ENCODE data around the gene TGFB2.

TGFB2 gene

GRCh38 chr1:218328769-218329168 is 16.4 kb upstream of the TGFB2 start:
- no peak for DNase-seq (ENCODE audit: low spot score)
- ChIA-PET CTCF (interaction anchor here (0.6 to 2.9 kb wide), 3 partner anchors 738 to 1484 kb away, joined by 4 to 8 read pairs (median 7); no protein-coding TSS in a partner anchor), POLR2A (ENCODE audit: low non-redundant PET) (no interaction called here)
- no peak for TF ChIP-seq CTCF (conservative IDR thresholded peaks at IDR 0.05; ENCODE audit: low read depth)
- no peak overlapping the region for H3K27ac ChIP-seq

- ChIA-PET CTCF (interaction anchor here (0.6 to 2.9 kb wide), 7 partner anchors 10 to 1609 kb away, joined by 3 to 8 read pairs (median 4); no protein-coding TSS in a partner anchor), POLR2A (ENCODE audit: low non-redundant PET) (no interaction called here)
- peak; percentile 61 for TF ChIP-seq CTCF (conservative IDR thresholded peaks at IDR 0.05; ENCODE audit: low read depth)
- DNase-seq (ENCODE audit: low spot score): no peak
- no peak overlapping the region for H3K27ac ChIP-seq
Observed at GRCh38 chr1:218330043-218330623, 15.0 kb upstream of the TGFB2 start.

GRCh38 chr1:218332416-218332815 is 12.7 kb upstream of the TGFB2 start:
- ChIA-PET CTCF (interaction anchor here (0.7 kb wide), 1 partner anchor 476 kb away, joined by 3 read pairs; no protein-coding TSS in a partner anchor), POLR2A (ENCODE audit: low non-redundant PET) (no interaction called here)
- no peak for DNase-seq (ENCODE audit: low spot score)
- TF ChIP-seq CTCF (conservative IDR thresholded peaks at IDR 0.05; ENCODE audit: low read depth): no peak
- no peak overlapping the region for H3K27ac ChIP-seq

- no peak for DNase-seq (ENCODE audit: low spot score)
- TF ChIP-seq CTCF (conservative IDR thresholded peaks at IDR 0.05; ENCODE audit: low read depth): no peak
- POLR2A ChIA-PET (ENCODE audit: low non-redundant PET): no interaction called here
- CTCF ChIA-PET: interaction anchor here (0.6 kb wide), 1 partner anchor 967 kb away, joined by 5 read pairs; no protein-coding TSS in a partner anchor
- H3K27ac ChIP-seq: no peak overlapping the region
Observed at GRCh38 chr1:218336328-218336727, 8.8 kb upstream of the TGFB2 start.

GRCh38 chr1:218339267-218339831 is 5.8 kb upstream of the TGFB2 start:
- H3K27ac ChIP-seq: no peak overlapping the region
- TF ChIP-seq CTCF (conservative IDR thresholded peaks at IDR 0.05; ENCODE audit: low read depth): peak; percentile 81
- DNase-seq (ENCODE audit: low spot score): no peak
- CTCF ChIA-PET: interaction anchor here (0.6 to 1.0 kb wide), 5 partner anchors 9 to 1046 kb away, joined by 3 to 5 read pairs (median 4); no protein-coding TSS in a partner anchor
- POLR2A ChIA-PET (ENCODE audit: low non-redundant PET): no interaction called here

GRCh38 chr1:218341325-218341724 is 3.8 kb upstream of the TGFB2 start:
- POLR2A ChIA-PET (ENCODE audit: low non-redundant PET): no interaction called here
- TF ChIP-seq CTCF (conservative IDR thresholded peaks at IDR 0.05; ENCODE audit: low read depth): no peak
- H3K27ac ChIP-seq: no peak overlapping the region
- CTCF ChIA-PET: interaction anchor here (0.5 kb wide), 1 partner anchor 723 kb away, joined by 3 read pairs; no protein-coding TSS in a partner anchor
- no peak for DNase-seq (ENCODE audit: low spot score)
